Urothelium cell line (cell line): Measurements from ENCODE around the gene BSN.

Experiments
- DNase-seq: peaks from one replicate; pipeline ENCODE4 v3.0.0; 2011; ENCODE audit warnings: low spot score, mixed read lengths
- FAIRE-seq: peaks from 2 replicates; lab custom pipeline; 2011; peaks lifted over from hg19 to GRCh38; lab: Jason Lieb, UNC

Gene BSN

DNA sequence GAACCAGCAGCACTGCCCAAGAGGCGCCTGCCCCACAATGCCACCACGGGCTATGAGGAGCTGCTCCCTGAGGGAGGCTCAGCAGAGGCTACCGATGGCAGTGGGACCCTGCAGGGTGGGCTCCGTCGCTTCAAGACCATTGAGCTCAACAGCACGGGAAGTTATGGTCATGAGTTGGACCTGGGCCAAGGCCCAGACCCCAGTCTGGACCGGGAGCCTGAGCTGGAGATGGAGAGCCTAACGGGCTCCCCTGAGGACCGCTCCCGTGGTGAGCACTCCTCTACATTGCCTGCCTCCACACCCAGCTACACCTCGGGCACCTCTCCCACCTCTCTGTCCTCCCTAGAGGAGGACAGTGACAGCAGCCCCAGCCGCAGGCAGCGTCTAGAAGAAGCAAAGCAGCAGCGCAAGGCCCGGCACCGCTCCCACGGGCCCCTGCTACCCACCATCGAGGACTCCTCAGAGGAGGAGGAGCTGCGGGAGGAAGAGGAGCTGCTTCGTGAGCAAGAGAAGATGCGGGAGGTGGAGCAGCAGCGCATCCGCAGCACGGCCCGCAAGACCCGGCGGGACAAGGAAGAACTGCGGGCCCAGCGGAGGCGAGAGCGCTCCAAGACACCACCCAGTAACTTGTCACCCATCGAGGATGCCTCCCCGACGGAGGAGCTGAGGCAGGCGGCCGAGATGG, 98.1 kb downstream of the BSN start:
- FAIRE-seq = no peak
- no peak for DNase-seq

DNA sequence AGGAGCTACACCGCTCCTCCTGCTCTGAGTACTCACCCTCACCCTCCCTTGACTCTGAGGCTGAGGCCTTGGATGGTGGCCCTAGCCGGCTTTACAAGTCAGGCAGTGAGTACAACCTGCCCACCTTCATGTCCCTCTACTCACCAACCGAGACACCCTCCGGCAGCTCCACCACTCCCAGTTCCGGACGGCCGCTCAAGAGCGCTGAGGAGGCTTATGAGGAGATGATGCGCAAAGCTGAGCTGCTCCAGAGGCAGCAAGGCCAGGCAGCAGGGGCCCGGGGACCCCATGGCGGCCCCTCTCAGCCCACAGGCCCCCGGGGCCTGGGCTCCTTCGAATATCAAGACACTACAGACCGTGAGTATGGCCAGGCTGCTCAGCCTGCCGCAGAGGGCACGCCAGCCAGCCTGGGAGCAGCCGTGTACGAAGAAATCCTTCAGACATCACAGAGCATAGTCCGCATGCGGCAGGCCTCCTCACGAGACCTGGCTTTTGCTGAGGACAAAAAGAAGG, 98.7 kb downstream of the BSN start:
- DNase-seq (no peak), FAIRE-seq (no peak)

DNA sequence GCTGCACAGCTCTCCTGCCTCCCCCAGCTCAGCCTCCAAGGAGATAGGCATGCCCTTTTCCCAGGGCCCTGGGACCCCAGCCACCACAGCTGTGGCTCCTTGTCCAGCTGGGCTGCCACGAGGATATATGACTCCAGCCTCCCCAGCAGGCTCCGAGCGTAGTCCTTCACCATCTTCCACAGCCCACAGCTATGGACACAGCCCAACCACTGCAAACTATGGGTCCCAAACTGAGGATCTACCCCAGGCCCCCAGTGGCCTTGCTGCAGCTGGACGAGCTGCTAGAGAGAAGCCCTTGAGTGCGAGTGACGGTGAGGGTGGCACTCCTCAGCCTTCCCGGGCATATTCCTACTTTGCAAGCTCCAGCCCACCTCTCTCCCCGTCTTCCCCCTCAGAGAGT, 99.3 kb downstream of the BSN start:
- DNase-seq (no peak), FAIRE-seq (no peak)

DNA sequence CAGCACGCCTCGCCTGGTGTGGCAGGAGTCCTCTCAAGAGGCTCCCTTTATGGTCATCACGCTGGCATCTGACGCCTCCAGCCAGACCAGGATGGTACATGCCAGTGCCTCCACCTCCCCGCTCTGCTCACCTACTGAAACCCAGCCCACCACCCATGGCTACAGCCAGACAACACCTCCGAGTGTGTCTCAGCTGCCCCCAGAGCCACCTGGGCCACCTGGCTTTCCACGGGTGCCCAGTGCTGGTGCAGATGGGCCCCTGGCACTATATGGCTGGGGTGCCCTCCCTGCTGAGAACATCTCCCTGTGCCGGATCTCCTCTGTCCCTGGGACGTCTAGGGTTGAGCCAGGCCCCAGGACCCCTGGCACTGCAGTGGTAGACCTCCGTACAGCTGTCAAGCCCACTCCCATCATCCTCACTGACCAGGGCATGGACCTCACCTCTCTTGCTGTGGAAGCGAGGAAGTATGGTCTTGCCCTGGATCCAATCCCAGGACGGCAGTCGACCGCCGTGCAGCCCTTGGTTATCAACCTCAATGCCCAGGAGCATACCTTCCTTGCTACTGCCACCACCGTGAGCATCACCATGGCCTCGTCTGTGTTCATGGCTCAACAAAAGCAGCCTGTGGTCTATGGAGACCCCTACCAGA, 100.0 kb downstream of the BSN start:
- DNase-seq (no peak), FAIRE-seq (no peak)

DNA sequence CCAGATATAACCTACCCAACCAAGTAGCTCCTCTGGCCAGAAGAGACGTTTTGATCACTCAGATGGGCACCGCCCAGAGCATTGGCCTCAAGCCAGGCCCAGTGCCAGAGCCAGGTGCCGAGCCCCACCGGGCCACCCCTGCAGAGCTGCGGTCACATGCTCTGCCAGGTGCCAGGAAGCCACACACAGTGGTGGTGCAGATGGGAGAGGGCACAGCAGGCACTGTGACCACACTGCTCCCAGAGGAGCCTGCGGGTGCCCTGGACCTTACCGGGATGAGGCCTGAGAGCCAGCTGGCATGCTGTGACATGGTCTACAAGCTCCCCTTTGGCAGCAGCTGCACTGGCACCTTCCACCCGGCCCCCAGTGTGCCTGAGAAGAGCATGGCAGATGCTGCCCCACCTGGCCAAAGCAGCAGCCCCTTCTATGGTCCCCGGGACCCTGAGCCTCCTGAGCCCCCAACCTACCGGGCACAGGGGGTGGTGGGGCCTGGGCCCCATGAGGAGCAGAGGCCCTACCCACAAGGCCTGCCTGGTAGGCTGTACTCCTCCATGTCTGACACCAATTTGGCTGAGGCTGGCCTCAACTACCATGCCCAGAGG, 100.8 kb downstream of the BSN start:
- no peak for DNase-seq
- no peak for FAIRE-seq

DNA sequence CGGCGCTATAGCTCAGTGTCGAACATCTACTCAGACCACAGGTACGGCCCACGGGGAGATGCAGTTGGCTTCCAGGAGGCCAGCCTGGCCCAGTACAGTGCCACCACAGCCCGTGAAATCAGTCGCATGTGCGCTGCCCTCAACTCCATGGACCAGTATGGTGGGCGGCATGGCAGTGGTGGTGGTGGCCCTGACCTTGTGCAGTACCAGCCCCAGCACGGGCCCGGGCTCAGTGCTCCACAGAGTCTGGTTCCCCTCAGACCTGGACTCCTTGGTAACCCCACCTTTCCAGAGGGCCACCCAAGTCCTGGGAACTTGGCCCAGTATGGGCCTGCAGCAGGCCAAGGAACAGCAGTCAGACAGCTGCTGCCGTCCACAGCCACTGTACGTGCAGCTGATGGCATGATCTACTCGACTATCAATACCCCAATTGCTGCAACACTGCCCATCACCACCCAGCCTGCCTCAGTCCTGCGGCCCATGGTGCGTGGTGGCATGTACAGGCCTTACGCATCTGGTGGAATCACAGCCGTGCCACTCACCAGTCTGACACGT, 101.5 kb downstream of the BSN start:
- DNase-seq = no peak
- FAIRE-seq = peak; percentile 74

DNA sequence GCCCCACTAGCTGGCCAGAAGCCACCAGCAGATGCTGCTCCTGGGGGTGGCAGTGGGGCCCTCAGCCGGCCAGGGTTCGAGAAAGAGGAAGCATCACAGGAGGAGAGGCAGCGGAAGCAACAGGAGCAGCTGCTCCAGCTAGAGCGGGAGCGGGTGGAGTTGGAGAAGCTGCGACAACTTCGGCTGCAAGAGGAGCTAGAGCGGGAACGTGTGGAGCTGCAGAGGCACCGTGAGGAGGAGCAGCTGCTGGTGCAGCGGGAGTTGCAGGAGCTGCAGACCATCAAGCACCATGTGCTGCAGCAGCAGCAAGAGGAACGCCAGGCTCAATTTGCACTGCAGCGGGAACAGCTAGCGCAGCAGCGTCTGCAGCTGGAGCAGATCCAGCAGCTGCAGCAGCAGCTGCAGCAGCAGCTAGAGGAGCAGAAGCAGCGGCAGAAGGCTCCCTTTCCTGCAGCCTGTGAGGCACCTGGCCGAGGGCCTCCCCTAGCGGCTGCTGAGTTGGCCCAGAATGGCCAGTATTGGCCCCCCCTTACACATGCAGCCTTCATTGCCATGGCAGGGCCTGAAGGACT, 102.3 kb downstream of the BSN start:
- FAIRE-seq = no peak
- no peak for DNase-seq

DNA sequence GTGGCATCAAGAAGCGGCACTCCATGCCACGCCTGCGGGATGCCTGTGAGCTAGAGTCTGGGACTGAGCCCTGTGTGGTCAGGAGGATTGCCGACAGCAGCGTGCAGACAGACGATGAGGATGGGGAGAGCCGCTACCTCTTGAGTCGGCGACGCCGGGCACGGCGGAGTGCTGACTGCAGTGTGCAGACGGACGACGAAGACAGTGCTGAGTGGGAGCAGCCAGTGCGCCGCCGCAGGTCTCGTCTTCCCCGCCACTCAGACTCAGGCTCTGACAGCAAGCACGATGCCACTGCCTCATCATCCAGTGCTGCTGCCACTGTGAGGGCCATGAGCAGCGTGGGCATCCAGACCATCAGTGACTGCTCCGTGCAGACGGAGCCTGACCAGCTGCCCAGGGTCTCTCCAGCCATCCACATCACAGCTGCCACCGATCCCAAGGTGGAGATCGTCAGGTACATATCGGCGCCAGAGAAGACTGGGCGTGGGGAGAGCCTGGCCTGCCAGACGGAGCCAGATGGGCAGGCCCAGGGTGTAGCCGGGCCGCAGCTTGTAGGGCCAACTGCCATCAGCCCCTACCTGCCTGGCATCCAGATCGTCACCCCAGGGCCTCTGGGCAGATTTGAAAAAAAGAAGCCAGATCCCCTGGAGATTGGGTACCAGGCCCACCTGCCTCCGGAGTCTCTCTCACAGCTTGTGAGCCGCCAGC, 103.1 kb downstream of the BSN start:
- peak; percentile 48 for FAIRE-seq
- DNase-seq = no peak

DNA sequence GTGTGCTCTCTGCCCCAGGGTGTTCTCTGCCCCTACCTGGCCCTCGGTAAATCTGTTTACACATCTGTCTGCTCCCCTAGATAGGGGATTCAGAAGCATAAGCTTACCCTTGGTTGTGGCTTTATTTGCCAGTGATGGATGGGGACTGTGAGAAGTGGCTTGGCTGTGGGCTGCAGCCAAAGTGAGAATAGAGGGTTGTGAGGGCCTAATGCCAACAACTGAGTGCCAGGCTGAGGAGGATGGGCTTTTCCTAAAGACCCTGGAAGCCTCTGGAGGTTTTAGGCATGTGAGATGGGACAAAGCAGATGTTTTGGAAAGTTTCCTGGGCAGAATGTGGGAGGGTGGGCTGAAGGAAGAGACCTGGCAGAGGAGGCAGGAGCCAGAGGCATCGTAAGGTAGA, 104.4 kb downstream of the BSN start:
- no peak for DNase-seq
- peak; percentile 55 for FAIRE-seq

DNA sequence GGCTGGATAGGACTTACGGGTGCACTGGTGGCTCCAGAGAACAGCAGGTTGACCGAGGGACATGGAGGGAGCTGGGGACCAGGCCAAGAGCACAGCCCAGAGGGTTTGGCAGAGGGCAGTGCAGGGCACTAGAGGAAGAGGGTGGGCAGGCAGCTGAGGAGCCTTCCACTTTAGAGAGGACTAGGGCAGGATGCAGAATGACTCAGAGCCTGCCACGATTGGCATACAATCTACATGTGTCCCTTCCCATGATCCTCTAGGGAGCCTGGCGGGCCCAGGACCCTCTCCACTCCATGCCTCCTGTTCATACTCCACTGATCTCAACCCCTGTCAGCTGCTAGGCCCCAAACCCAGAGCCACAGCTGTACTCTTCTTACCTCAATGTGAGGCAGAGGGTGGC, 105.5 kb downstream of the BSN start:
- DNase-seq = no peak
- no peak for FAIRE-seq

DNA sequence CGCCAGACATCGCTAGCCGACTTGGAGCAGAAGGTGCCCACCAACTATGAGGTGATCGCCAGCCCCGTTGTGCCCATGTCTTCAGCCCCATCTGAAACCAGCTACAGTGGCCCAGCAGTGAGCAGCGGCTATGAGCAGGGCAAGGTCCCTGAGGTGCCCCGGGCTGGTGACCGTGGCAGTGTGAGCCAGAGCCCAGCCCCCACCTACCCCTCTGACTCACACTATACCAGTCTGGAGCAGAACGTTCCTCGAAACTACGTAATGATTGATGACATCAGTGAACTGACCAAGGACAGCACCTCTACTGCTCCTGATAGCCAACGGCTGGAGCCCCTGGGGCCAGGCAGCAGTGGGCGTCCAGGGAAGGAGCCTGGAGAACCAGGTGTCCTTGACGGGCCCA, 107.0 kb downstream of the BSN start:
- FAIRE-seq (peak; percentile 13), DNase-seq (peak; percentile 37)

DNA sequence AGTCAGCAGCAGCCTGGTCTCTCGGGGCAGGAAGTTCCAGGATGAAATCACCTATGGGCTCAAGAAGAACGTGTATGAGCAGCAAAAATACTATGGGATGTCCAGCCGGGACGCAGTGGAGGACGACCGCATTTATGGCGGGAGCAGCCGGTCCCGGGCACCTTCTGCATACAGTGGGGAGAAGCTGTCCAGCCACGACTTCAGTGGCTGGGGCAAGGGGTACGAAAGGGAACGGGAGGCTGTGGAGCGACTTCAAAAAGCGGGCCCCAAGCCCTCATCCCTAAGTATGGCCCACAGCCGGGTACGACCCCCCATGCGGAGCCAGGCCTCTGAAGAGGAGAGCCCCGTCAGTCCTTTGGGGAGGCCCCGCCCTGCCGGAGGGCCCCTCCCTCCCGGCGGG, 107.7 kb downstream of the BSN start:
- FAIRE-seq = no peak
- DNase-seq = no peak

DNA sequence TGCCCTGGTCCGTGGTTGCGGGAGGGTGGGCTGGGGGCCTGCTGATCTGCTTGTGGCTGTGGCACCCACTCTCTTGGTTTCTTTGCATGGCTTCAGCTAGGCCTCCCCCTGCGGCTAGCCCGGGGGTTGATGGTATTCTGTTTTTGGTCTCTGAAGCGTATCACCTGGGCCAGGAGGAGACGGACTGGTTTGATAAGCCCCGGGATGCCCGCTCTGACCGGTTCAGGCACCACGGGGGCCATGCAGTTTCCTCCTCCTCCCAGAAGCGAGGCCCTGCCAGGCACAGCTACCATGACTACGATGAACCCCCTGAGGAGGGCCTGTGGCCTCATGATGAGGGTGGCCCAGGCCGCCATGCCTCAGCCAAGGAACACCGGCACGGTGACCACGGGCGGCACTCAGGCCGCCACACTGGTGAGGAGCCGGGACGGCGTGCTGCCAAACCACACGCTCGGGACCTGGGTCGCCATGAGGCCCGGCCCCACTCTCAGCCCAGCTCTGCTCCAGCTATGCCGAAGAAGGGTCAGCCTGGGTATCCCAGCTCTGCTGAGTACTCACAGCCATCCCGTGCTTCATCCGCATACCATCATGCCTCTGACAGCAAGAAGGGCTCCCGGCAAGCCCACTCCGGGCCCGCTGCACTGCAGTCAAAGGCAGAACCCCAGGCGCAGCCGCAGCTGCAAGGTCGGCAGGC, 108.6 kb downstream of the BSN start:
- DNase-seq = no peak
- no peak for FAIRE-seq

DNA sequence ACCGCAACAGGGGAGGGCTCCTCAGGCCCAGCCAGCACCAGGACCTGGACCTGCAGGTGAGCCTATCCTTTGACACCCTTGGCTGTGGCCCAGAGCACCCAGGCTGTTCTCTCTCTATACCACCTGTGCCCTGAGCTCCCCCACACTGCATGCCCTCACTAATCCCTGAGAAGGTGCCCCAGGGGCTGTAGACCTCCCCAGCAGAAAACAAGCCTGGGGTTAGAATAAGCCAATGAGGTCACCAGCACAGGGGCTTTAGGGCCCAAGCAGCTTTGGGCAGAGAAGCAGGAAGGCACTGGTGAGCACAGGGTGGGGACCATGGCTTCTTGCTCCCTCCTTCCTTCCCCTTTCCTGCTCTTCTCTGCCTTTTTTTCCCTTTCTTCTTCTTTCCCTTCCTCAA, 109.6 kb downstream of the BSN start:
- DNase-seq = no peak
- FAIRE-seq = no peak

DNA sequence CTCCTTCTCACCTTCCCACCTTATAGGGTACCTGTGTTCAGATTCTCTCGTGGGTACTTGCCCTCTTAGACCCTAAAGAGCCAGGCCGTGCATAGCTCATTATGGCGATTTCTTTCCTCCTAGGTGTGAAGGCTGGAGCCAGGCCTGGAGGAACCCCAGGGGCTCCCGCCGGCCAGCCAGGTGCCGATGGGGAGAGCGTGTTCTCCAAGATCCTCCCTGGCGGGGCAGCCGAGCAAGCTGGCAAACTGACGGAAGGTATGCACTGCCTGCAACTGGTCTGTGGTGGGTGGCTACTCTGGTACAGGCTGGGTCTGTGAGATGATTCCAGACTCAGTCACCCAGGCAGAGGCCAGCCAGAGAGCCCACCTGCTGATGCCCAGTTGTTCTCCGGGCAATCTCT, 110.0 kb downstream of the BSN start:
- DNase-seq (no peak), FAIRE-seq (no peak)

DNA sequence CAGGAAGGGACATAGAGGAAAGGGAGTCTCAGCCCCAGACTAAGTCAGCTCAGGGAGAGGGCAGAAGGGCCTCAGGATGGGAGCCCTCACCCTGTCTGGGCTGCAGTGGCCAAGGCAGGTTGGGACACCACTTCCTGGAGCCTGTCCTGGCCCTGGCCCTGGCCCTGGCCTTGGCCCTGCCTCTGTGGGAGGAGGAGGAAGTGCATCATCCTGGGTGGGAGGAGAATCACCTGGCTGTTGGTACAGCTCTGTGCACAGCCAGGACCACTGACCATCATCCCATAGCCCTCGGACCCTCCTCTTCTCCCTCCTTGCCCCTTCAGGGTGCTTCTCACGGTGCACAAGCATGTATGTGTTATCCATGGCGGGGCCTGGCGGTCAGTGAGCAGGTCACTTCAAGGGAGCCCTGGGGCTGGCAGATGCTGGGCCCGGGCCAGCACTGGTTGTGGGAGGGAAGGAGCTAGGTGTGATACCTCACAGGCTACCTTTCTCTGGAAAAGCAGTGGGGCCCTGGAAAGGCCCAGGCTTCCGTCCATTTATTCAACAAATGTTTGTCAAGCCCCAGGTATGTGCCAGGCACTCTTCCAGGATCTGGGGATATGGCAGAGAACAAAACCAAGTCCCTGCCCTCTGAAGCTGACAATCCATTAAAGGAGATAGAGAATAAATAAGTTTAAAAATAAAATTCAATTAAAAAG, 111.7 kb downstream of the BSN start:
- no peak for DNase-seq
- FAIRE-seq = no peak

DNA sequence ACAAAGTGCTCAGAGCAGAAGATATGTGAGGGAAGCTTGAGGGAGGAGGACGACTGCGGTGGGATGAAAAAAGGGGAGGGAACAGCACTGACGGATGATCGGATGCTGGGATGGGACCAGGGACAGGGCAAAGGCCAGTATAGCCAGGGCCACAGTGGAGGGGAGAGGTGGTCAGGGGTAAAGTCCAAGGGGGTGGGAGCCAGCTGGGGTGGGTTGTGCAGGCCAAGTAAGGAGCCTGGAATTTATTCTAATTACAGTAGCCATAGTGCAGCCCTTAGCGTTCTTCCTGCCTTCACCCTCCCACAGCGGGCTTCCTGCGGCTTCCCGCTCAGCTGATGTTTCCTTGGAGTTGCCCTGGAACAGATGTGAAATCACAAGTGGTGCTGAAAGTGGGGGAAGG, 112.3 kb downstream of the BSN start:
- FAIRE-seq (no peak), DNase-seq (no peak)

DNA sequence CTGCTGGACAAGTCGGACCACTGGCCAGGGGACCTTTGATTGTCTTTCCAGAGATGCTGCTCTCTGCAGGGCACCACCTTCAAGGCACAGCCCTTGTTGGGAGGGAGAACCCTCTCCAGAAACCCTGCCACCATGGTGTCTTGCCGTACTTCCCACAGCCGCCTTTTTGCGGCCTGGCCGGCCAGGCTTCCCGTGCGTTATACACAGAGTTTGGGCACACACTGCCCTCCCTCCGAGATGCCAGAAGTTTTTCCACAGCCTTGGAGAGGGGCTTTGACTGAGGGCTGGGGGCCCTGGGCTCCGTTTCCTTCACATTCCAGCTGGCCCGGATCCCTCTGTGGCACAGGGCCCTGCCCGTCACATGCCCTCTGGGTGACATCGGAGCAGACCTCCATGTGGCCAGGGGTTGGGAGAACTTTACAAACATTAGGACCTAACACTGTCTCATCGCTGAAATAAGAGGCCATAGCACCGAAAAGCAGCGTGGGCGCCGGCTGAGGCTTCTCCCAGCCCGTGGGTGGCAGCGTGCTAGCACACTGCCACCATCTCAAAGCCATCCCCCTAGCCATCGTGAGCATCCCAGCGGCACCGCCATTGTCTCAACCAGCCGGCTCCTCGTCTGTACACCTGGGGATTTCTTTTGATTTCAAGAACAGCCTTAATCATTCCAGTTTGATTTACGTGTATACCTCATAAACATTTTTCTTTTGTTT, 113.6 kb downstream of the BSN start:
- DNase-seq = no peak
- FAIRE-seq = no peak

DNA sequence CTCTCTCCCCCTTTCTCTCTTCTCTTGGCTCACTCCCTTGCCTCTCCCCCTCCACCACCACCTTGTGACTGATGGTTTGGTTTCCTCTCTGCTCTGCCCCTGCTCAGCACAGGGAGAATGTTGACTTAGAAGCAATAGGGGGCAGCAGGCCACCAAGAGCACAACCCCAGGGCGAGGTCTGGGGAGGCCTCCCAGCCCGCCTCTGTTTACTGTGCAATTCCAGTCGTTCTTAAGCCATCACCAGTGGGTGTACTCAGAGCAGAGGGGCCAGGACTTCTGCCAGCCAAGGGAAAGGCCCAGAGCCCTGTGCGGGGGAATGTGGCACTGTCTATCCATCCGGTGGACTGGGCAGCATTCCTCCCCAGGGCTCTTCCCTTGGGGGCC, 114.1 kb downstream of the BSN start:
- peak; percentile 61 for FAIRE-seq
- peak; percentile 40 for DNase-seq
